Body of pancreas (tissue), 4 donors: ENCODE measurements around the gene ELAPOR1. TPM values are rescaled to one million over a fixed set of nuclear protein-coding genes. Genes with fewer than 3 reads are reported as not detected.

Source experiments
- ATAC-seq: fragments of 150-250 bp; one replicate; pipeline ENCODE4 v1.9.1; 2016
- DNase-seq, 4 donors: peaks; one replicate each; pipeline ENCODE4 v3.0.0-alpha.2; 2019
- H3K27ac ChIP-seq, 4 donors: fragments of 200-600 bp; sonication (generic); 1 replicate in 3 of 4; 2 replicates in 1 of 4; pipeline versions ENCODE4 v1.5.1 to v1.6.1; 2016 to 2019; ENCODE audit warnings: mild to moderate bottlenecking in 1 of 4, mixed read lengths in 1 of 4, moderate library complexity in 1 of 4
- H3K27me3 ChIP-seq, 2 donors: fragments of 200-600 bp; sonication (generic); one replicate each; pipeline ENCODE4 v1.6.0; 2016; ENCODE audit warnings: mild to moderate bottlenecking in 1 of 2
- H3K36me3 ChIP-seq, 2 donors: fragments of 200-600 bp; sonication (generic); replicated peaks in 1 of 2; 2 replicates each; pipeline ENCODE4 v1.5.1; 2016; ENCODE audit warnings: low read depth in 2 of 2; ENCODE audit not compliant: insufficient read depth in 1 of 2
- H3K4me1 ChIP-seq: fragments of 200-600 bp; sonication (generic); one replicate; pipeline ENCODE4 v1.6.0; 2016
- H3K4me3 ChIP-seq, 2 donors: fragments of 200-600 bp; sonication (generic); 1 replicate in 1 of 2; 2 replicates in 1 of 2; pipeline ENCODE4 v1.5.1; 2016 to 2019
- H3K9me3 ChIP-seq, 3 donors: fragments of 200-600 bp; sonication (generic); 1 replicate in 2 of 3; 2 replicates in 1 of 3; pipeline ENCODE4 v1.5.1; 2016
- CTCF ChIP-seq, 7 experiments: fragments of 450-650 bp in 4 of 7; fragments of 200-600 bp in 3 of 7; sonication (generic) in 3 of 7; IDR thresholded peaks; one replicate each; pipeline ENCODE4 v1.5.1; 2016 to 2019; ENCODE audit warnings: antibody characterized with exemption in 7 of 7
- POLR2A ChIP-seq, 3 donors: fragments of 450-650 bp; IDR thresholded peaks; one replicate each; pipeline ENCODE4 v1.6.1; 2016; ENCODE audit warnings: antibody characterized with exemption in 3 of 3, mild to moderate bottlenecking in 2 of 3
- WGBS, 2 donors: methylation state at CpG; one replicate each; pipeline ENCODE4 v1.1.5; 2017; 5-methylcytosine and 5-hydroxymethylcytosine counted together
- intact Hi-C: fragments of 100-400 bp; cut with DNase I; formaldehyde crosslinking; loops from one replicate; pipeline ENCODE4 v1.15.1; 2023
- total RNA-seq, 2 donors: library from RNA; depleted of rRNA; stranded (reverse); fragments of >200 nt; gene quantifications; one replicate each; pipeline ENCODE4 v1.1.0, GENCODE V29; 2016

ELAPOR1 gene
- total RNA-seq, 2 donors from 2014 or later = 84.7 to 135 TPM

- TF ChIP-seq POLR2A (IDR thresholded peaks at IDR 0.05) (no peak), CTCF (IDR thresholded peaks at IDR 0.05) (no peak)
- 74 to 83% methylated on average over 3 of the region's 3 CpGs for WGBS, 2 donors
- no peak overlapping the region for H3K4me3 ChIP-seq
- intact Hi-C loops = no loop called here
- H3K4me1 ChIP-seq = no peaks in the 10 kb centered on the region
- peak overlapping the region in 3 of 4 donors; percentile 13 to 23 (median 15) for H3K27ac ChIP-seq
- H3K9me3 ChIP-seq = no peaks in the 10 kb centered on the region
- no peaks in the 10 kb centered on the region for H3K36me3 ChIP-seq
- H3K27me3 ChIP-seq = peaks cover 0 to 3% of the 10 kb centered on the region in 2 donors
- ATAC-seq (no peak), DNase-seq (no peak)
These were observed 30.4 kb upstream of the ELAPOR1 start for GRCh38 chr1:109083501-109083900.

GRCh38 chr1:109083923-109084322, 30.0 kb upstream of the ELAPOR1 start:
- Histone ChIP-seq H3K9me3 (no peaks in the 10 kb centered on the region), H3K27me3 (peaks cover 0 to 3% of the 10 kb centered on the region in 2 donors), H3K27ac (peak overlapping the region in 3 of 4 donors; percentile 13 to 23 (median 15)), H3K4me3 (no peak overlapping the region), H3K4me1 (peaks cover under 1% of the 10 kb centered on the region), H3K36me3 (no peaks in the 10 kb centered on the region)
- ATAC-seq (peak; percentile 49), DNase-seq (no peak)
- WGBS, 2 donors = 36 to 43% methylated on average over 1 of the region's 1 CpG
- no peak for TF ChIP-seq CTCF (IDR thresholded peaks at IDR 0.05)
- no peak for TF ChIP-seq POLR2A (IDR thresholded peaks at IDR 0.05)
- intact Hi-C loops = no loop called here

GRCh38 chr1:109084563-109085517, 29.1 kb upstream of the ELAPOR1 start:
- WGBS, 2 donors = 78 to 90% methylated on average over 12 to 13 of the region's 13 CpGs
- H3K4me3 ChIP-seq = no peak overlapping the region
- intact Hi-C loops = no loop called here
- peaks cover 10% of the 10 kb centered on the region for H3K4me1 ChIP-seq
- no peaks in the 10 kb centered on the region for H3K9me3 ChIP-seq
- ATAC-seq = no peak
- TF ChIP-seq POLR2A (IDR thresholded peaks at IDR 0.05) (no peak), CTCF (IDR thresholded peaks at IDR 0.05) (no peak)
- H3K27ac ChIP-seq = no peak overlapping the region
- no peaks in the 10 kb centered on the region for H3K36me3 ChIP-seq
- no peak for DNase-seq
- H3K27me3 ChIP-seq = peaks cover 0 to 3% of the 10 kb centered on the region in 2 donors

GRCh38 chr1:109089242-109090015, 24.5 kb upstream of the ELAPOR1 start:
- 55 to 60% methylated on average over 25 to 31 of the region's 31 CpGs for WGBS, 2 donors
- DNase-seq = peak; percentile 72 to 85 (median 82)
- H3K36me3 ChIP-seq = peaks cover 0 to 2% of the 10 kb centered on the region in 2 donors
- intact Hi-C loops = no loop called here
- H3K27me3 ChIP-seq = peaks cover 0 to 3% of the 10 kb centered on the region in 2 donors
- H3K9me3 ChIP-seq = no peaks in the 10 kb centered on the region
- peak; percentile 59 for ATAC-seq
- TF ChIP-seq CTCF (IDR thresholded peaks at IDR 0.05) = peak; percentile 38 to 77 (median 61)
- TF ChIP-seq POLR2A (IDR thresholded peaks at IDR 0.05) = peak in 1 of 3 donors; percentile 8
- peaks cover 30% of the 10 kb centered on the region for H3K4me1 ChIP-seq
- no peak overlapping the region for H3K4me3 ChIP-seq
- H3K27ac ChIP-seq = peak overlapping the region in 3 of 4 donors; percentile 91 to 95 (median 91)
